ENCODE measurements around the gene ZNF518A. TPM values are rescaled to one million over a fixed set of nuclear protein-coding genes. Genes with fewer than 3 reads are reported as not detected.

Gene ZNF518A
- total and polyA plus RNA-seq, 9 of the 15 experiments (the other 6 are each of a cell fraction or from before 2014, with no cell fraction given) = 6.3 to 30.0 (median 17.4) TPM

GRCh38 chr10:96129387-96130325, at the start of gene ZNF518A (continued):
- TF ChIP-seq KLF1 (tag; IDR thresholded peaks at IDR 0.05) = peak; percentile 63; the same call in 1 of the 2 replicates
- no peak for TF ChIP-seq PPARD (CRISPR knock-in tag; IDR thresholded peaks at IDR 0.05)
- TF ChIP-seq HIVEP1 (CRISPR knock-in tag; IDR thresholded peaks at IDR 0.05) = no peak
- peak; percentile 58 for TF ChIP-seq THAP12 (CRISPR knock-in tag; IDR thresholded peaks at IDR 0.05)
- no peak for TF ChIP-seq ZNF445 (CRISPR knock-in tag; IDR thresholded peaks at IDR 0.05; ENCODE audit: low read depth)
- TF ChIP-seq TAF1 (IDR thresholded peaks at IDR 0.05; ENCODE audit: control insufficient read depth, extremely low read depth, insufficient read depth, low read length, severe bottlenecking) = peak; percentile 93
- TF ChIP-seq GTF2E2 (tag; IDR thresholded peaks at IDR 0.05) = peak; percentile 93
- no peak for TF ChIP-seq IRF2 (CRISPR knock-in tag; IDR thresholded peaks at IDR 0.05)
- no peak for TF ChIP-seq COPS2 (conservative IDR thresholded peaks at IDR 0.05)
- no peak for TF ChIP-seq ZNF124 (CRISPR knock-in tag; IDR thresholded peaks at IDR 0.05)
- TF ChIP-seq TCF7L2 (IDR thresholded peaks at IDR 0.05; ENCODE audit: low read depth, low read length) = no peak
- no peak for TF ChIP-seq CAMTA2 (CRISPR knock-in tag; conservative IDR thresholded peaks at IDR 0.05)
- TF ChIP-seq ZBTB17 (CRISPR knock-in tag; IDR thresholded peaks at IDR 0.05) = no peak; the same call in 1 of the 2 replicates
- TF ChIP-seq E2F6 (IDR thresholded peaks at IDR 0.05; ENCODE audit: borderline replicate concordance in 1 of 2, extremely low read depth in 1 of 2, insufficient read depth in 1 of 2, insufficient read length in 1 of 2, low read depth in 1 of 2, low read length in 1 of 2, poor library complexity in 1 of 2, severe bottlenecking in 1 of 2) = peak in 1 of 2 experiments; percentile 7
- no peak for TF ChIP-seq STAT6 (CRISPR knock-in tag; IDR thresholded peaks at IDR 0.05)
- no peak for TF ChIP-seq CBX2 (IDR thresholded peaks at IDR 0.05; ENCODE audit: insufficient read depth, low read length, poor library complexity, severe bottlenecking)
- TF ChIP-seq NFYB (IDR thresholded peaks at IDR 0.05; ENCODE audit: extremely low read depth, insufficient read length) = no peak
- no peak for TF ChIP-seq ZBTB5 (IDR thresholded peaks at IDR 0.05)
- no peak for TF ChIP-seq MEF2A (IDR thresholded peaks at IDR 0.05; ENCODE audit: control insufficient read depth, low read depth, low read length)
